Stimulated activated CD8-positive, alpha-beta memory T cell treated with anti-CD3 and anti-CD28 coated beads, Interleukin-15, amount 100 ng/mL, for 4 hours (primary cell): ENCODE results near the gene NDP.
A peak's percentile ranks its signal among the peaks of the same experiment; 100 is the strongest.

ENCODE experiments used
- DNase-seq, 2 donors: peaks; one replicate each; pipeline ENCODE4 v3.0.0-alpha.2; 2020; ENCODE audit warnings: low read depth in 2 of 2

The NDP gene

GRCh38 chrX:43973249-43974099 is at the start of gene NDP:
Gene NDP, minus strand, starts transcription at chrX:43973390. Its CDS starts 14,745 bp downstream, at chrX:43958645.
- no peak for DNase-seq

GRCh38 chrX:44022964-44023363 is 49.8 kb upstream of the NDP start:
- DNase-seq: no peak

- DNase-seq: no peak
Observed at GRCh38 chrX:44020693-44021092, 47.5 kb upstream of the NDP start.

GRCh38 chrX:44019911-44020310 is 46.7 kb upstream of the NDP start:
- DNase-seq: no peak

GRCh38 chrX:44017676-44018075 is 44.5 kb upstream of the NDP start:
- no peak for DNase-seq

GRCh38 chrX:44016906-44017305 is 43.7 kb upstream of the NDP start:
- DNase-seq: no peak

GRCh38 chrX:44012484-44013096 is 39.4 kb upstream of the NDP start:
- peak; percentile 3 to 11 for DNase-seq

GRCh38 chrX:44011506-44011905 is 38.3 kb upstream of the NDP start:
- no peak for DNase-seq

GRCh38 chrX:44010626-44011025 is 37.4 kb upstream of the NDP start:
- no peak for DNase-seq

GRCh38 chrX:44006081-44006480 is 32.9 kb upstream of the NDP start:
- no peak for DNase-seq

GRCh38 chrX:44003975-44004374 is 30.8 kb upstream of the NDP start:
- DNase-seq: no peak

- DNase-seq: no peak
Observed at GRCh38 chrX:44002567-44002966, 29.4 kb upstream of the NDP start.

- no peak for DNase-seq
Observed at GRCh38 chrX:43998374-43998773, 25.2 kb upstream of the NDP start.

GRCh38 chrX:43996491-43996890 is 23.3 kb upstream of the NDP start:
- DNase-seq: no peak

- no peak for DNase-seq
Observed at GRCh38 chrX:43986083-43986482, 12.9 kb upstream of the NDP start.

- no peak for DNase-seq
Observed at GRCh38 chrX:43985511-43985910, 12.3 kb upstream of the NDP start.

GRCh38 chrX:43978226-43978625 is 5.0 kb upstream of the NDP start:
- no peak for DNase-seq

GRCh38 chrX:43976205-43976604 is 3.0 kb upstream of the NDP start:
- no peak for DNase-seq

GRCh38 chrX:43975796-43976195 is 2.6 kb upstream of the NDP start:
- DNase-seq: no peak

GRCh38 chrX:43974741-43975465 is 1.7 kb upstream of the NDP start:
- no peak for DNase-seq

GRCh38 chrX:43974100-43974475 is 898 bp upstream of the NDP start:
- no peak for DNase-seq
